HG03520 (cell line): ENCODE measurements around the gene CALML5.

Experiments used
- ATAC-seq: cut with Tn5 transposase; IDR thresholded peaks from one replicate; pipeline ENCODE4 v1.9.1; 2021; ENCODE audit warnings: mild to moderate bottlenecking, moderate library complexity; ENCODE audit not compliant: unreplicated experiment

CALML5 gene

GRCh38 chr10:5499493-5500140 is at the start of gene CALML5:
Gene CALML5 (minus strand): TSS chr10:5499570. CDS start chr10:5499438, 132 bp downstream.
- no peak for ATAC-seq

- ATAC-seq, result no peak
Measured at GRCh38 chr10:5547931-5548660, 48.7 kb upstream of the CALML5 start.

DNA sequence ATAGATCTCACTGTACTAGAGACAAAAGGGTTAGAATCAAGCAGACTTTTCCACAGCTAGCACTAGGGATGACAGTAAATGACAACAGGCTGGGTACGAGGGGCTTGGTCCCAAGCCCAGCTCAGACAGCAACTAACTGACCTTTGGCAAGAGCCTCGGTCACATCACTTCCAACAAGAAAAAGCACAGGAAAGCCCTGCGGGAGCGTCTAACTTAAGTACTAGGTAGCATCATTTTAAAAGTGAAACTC is 48.2 kb upstream of the CALML5 start:
- ATAC-seq, result no peak

GRCh38 chr10:5546891-5547680 is 47.7 kb upstream of the CALML5 start:
- no peak for ATAC-seq

GRCh38 chr10:5545778-5546710 is 46.7 kb upstream of the CALML5 start:
- no peak for ATAC-seq

- ATAC-seq, result no peak
Measured at GRCh38 chr10:5545426-5545777, 46.0 kb upstream of the CALML5 start.

GRCh38 chr10:5545011-5545410 is 45.6 kb upstream of the CALML5 start:
- ATAC-seq, result no peak

- no peak for ATAC-seq
Measured at GRCh38 chr10:5544216-5544805, 44.9 kb upstream of the CALML5 start.

GRCh38 chr10:5543623-5544022 is 44.3 kb upstream of the CALML5 start:
- ATAC-seq, result no peak

DNA sequence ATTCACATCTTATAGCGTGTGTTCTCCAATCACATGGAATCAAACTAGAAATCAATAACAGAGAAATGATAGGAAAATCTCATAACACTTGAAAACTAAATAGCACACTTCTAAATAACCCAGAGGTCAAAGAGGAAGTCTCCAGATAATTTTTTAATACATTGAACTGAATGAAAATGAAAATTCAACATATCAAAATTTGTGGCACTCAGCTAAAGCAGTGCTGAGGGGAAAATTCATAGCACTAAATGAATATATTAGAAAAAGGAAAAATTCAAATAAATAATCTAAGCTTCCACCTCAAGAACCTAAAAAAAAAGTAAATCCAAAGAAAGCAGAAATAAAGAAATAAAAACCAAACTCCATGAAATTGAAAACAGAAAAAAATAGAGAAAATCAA is 42.7 kb upstream of the CALML5 start:
- ATAC-seq, result no peak

GRCh38 chr10:5540891-5541290 is 41.5 kb upstream of the CALML5 start:
- ATAC-seq, result no peak

DNA sequence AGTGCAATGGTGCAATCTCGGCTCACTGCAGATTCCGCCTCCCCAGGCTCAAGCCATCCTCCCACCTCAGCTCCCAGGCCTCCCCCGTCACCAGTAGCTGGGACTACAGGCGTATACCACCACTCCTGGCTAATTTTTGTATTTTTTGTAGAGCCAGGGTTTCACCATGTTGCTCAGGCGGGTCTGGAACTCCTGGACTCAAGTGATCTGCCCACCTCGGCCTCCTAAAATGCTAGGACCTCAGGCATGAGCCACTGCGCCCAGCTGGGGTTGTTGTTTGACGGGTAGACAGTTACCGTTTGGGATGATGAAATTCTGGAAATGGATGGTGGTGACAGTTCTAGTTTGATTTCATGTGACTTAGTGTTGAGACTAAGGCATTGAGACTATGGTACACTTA is 40.7 kb upstream of the CALML5 start:
- ATAC-seq, result no peak

- no peak for ATAC-seq
Measured at GRCh38 chr10:5538892-5539651, 39.7 kb upstream of the CALML5 start.

GRCh38 chr10:5538446-5538845 is 39.1 kb upstream of the CALML5 start:
- ATAC-seq, result no peak

DNA sequence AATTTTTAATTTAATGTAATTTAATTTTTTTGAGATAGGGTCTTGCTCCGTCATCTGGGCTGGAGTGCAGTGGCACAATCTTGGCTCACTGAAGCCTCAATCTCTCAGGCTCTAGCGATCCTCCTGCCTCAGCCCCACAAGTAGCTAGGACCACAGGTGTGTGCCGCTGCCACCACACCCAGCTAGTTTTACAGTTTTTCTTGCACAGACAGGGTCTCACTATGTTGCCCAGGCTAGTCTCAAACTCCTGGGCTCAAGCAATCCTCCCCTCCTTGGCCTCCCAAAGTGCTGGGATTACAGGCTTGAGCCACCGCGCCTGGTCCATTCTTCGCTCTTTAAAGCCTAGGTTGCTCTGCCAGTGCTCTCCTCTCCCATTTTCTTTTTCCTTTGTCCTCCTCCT is 38.3 kb upstream of the CALML5 start:
- ATAC-seq, result no peak

GRCh38 chr10:5536486-5537081 is 37.2 kb upstream of the CALML5 start:
- no peak for ATAC-seq

- no peak for ATAC-seq
Measured at GRCh38 chr10:5534880-5535856, 35.8 kb upstream of the CALML5 start.

DNA sequence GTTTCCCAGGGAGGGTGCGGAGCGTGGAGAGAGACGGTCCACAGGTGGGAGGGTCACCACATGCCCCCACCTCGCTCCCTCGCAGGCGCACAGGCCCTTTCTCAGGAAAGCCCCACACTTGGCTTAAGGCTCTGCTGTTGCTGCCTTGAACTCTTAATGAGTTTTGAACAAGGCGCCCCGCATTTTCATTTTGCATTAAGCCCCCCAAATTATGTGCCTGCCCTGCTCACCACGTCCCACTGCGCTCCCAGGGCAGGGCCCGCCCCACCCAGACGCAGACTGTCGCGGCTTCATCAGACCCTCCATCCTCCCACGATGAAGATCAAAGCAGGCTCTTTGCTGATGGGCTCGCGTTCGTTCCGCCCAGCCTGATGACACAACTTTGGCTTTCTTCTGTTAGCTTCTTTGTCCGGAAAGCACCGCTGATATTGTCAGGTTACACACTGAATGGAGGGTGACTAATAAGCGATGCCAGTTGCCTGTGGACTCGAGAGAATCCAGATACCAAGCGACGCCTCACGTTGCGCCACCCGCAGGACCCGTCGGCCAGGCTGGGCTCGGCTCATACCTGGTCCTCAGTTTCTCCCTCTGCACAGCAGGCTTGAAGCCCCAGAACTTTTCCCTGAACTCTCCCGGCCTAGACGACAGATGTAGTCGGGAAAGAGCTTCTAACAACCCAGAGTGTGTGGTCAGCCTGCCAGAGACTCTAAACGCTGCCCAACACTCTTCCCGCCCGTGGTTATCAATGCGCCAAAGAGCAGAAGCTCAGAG is 34.9 kb upstream of the CALML5 start:
- no peak for ATAC-seq
